Measurements from ENCODE around the gene HECW1. TPM values are rescaled to one million over a fixed set of nuclear protein-coding genes. Genes with fewer than 3 reads are reported as not detected.

The HECW1 gene
- total RNA-seq: not detected in 2 replicates

GRCh38 chr7:43112459-43112940, at the start of gene HECW1:
Gene HECW1, plus strand, starts transcription at chr7:43112647. Its CDS starts 131,259 bp downstream, at chr7:43243906.

GRCh38 chr7:43582503-43583423, 470.3 kb downstream of the HECW1 start, which contains the start of gene STK17A:
Gene STK17A, plus strand, starts transcription at chr7:43583108. Its CDS starts 136 bp downstream, at chr7:43583244.

Small RNAs within 50 kb of the gene (small RNA-seq; reads per million reads assigned to genes)
- not detected for gene MIR3943
- not detected for gene RF00019
- gene RNU6-575P: not detected
- gene RNU7-35P: not detected

Other genes with a start within 250 kb of the HECW1 start
- 5.6 and 6.7 TPM in 2 replicates for gene C7orf25, start 200.6 kb upstream of the HECW1 start, total RNA-seq
- 77.4 and 107 TPM in 2 replicates for gene PSMA2, start 180.5 kb upstream of the HECW1 start, total RNA-seq
- 46.6 and 55.2 TPM in 2 replicates for gene MRPL32, start 180.3 kb upstream of the HECW1 start, total RNA-seq

All from vein endothelial cell (primary cell).